NCI-H2196 (cell line): ENCODE measurements around the gene CEP72.
"Not testable (repeated sequence)": the region's sequence is repeated elsewhere in the genome, so short reads cannot be mapped to it uniquely, and the experiment has no call there.

Experiments used
- DNase-seq: peaks from one replicate; lab custom pipeline; 2025; ENCODE audit not compliant: unreplicated experiment; lab: John Stamatoyannopoulos, UW

The CEP72 gene

DNA sequence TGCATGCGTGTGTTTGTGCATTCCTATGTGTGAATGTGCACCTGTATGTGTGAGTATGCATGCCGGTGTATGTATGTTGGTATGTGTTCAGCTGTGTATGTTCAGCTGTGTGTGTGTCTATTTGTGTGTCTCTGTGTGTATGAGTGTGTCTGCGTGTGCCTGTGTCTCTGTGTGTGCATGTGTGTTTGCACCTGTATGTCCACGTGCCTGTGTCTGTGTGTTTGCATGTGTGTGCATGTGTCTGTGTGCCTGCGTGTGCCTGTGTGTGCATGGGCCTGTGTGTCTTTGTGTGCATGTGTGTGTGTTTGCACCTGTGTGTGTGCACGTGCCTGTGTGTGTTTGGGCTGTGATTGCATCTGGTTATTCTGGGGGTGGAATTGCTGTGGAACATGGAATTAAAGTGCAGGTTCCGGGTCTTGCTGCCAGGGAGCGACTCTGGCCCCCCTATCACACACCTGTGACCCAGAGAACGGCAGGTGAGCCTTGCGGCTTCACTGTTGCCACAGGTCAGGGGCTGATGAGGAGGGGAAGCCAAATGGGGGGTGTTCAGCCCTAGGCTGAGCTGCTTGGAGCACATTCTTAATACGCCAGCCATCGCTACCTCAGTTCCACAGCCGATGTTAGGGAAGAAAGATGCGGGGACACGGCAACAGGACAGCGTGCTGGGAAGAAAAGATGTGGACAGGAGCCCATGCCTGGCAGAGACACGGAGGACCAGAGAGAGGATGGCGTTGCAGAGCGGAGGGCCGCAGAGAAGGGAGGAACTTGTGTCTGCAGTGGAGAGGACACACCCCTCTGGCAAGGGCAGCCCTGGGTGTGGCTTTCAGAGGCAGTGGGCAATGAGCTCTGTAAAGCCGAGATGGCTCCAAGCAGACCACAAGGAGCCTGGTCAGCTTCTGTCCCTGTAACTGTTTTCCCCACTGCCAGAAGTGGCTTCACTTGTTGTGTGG is 84.9 kb downstream of the CEP72 start:
- not testable (repeated sequence) for DNase-seq
